ENCODE measurements around the gene JMJD4.

JMJD4 gene

DNA sequence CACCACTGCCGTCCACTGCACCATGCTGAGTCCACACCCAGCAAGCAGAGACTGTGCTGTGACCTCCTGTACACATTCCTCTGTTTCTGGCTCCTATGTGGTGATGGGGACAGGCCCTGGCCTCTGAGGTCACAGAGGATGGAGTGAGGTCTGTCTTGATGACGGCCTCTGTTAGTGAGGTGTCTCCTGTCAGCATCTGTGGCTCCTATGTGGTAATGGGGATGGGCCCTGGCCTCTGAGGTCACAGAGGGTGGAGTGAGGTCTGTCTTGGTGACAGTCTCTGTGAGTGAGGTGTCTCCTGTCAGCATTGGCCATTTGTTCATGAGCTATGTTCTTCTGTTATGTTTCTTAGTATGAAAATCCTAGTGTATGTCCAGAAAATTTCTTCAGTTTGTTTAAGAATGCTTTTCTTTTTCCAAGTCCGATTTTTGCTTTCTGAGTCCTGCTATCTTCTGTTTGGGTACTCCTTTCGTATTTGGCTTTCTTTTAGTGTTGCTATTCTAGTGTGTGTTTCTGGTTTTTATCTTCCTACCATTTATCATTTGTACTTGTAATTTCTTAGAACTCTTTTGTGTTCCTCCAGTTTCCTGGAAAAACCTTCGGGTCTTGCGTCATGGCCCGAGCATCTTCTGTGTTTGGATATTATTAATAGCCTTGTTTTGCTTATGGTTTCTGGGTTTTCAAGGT, 13.5 kb upstream of the JMJD4 start:
- DNase-seq = no peak

DNA sequence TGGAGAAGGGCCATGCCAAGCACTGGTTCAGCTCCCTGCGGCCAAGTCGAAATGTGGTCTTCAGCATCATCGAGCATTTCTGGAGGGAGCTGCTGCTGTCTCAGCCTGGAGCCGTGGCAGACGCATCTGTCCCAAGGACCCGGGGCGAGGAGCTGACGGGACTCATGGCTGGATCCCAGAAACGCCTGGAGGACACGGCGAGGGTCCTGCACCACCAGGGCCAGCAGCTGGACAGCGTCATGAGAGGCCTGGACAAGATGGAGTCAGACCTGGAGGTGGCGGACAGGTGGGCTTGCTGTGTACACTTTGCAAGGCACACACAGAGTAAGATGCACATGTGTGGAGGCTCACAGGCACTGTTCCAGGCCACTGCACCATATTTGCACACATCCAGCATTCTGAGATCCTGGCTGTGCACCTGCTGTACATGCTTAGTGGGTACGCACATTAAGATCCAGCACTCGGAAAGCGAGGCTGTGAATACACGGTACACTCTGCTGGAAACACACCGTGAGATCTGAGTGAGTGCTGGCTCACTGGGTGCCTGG, 12.9 kb upstream of the JMJD4 start:
- DNase-seq = no peak

DNA sequence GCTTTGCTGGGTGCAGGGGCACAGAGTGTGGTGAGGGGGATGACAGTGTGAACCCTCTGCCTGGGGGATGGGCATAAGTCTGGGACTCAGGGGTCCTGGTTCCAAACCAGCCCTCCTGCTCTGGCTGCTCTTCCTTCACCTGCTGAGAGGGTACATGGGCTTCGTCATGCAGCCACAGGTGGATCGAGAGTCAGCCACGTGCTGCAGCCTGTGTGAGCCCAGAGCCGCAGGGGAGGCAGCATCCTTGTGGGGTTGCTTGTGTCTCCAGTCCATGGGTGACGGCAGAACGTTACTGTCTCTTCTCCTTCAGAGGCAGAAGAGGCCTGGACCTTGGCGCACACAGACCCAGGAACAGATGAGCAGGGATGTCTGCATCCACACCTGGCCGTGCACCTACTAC, 12.3 kb upstream of the JMJD4 start:
- no peak for DNase-seq

DNA sequence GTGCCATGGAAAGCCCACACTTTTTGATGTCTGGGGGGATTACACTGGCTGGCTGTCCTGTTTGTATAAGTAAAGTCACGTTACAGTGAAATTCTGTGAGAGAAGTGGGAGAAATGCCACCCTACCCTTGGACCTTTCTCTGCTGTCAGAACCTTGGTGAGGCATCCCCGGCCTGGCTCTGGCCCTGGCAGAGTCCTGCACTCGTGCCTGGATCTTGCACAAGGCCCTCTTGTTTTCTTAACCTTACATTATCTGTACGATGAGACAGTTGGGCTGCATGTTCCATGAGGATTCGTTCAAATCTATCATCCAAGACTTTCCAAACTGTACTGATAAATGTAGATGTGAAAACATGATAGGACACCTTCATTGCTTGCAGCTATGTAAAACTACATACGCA, 11.6 kb upstream of the JMJD4 start:
- no peak for DNase-seq

DNA sequence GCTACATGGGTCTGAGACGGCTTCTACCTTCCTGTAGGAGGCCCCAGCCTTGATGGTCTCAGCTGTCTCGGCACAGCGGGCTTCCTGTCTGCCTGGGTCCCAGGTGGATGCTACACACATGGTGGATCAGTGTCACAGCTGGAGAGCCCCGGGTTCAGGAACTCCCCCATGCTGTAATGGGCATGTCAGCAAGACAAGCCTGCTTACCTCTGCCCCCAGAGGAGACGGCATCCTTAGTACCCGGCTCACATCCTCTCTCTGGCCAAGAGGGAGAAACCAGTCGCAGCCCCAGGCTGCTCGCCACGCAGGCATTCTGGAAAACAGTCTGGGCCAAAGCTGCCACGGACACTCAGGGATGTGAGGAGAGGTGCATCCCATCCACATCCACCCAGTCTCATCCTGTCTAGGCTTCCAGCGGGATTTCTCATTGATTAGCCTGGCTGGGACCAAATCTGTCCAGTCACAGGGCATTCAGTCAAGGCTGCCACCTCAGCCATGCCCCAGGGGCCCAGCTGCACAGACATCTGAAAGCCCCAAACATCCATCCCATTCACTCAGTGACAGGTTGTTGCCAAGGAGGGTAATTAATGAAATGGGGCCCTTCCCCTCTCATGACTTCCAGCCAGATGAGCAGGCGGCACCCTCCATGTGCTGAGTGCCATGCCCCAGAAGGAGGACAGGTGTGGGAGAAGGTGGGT, 10.6 kb upstream of the JMJD4 start:
- peak; percentile 30 for DNase-seq

DNA sequence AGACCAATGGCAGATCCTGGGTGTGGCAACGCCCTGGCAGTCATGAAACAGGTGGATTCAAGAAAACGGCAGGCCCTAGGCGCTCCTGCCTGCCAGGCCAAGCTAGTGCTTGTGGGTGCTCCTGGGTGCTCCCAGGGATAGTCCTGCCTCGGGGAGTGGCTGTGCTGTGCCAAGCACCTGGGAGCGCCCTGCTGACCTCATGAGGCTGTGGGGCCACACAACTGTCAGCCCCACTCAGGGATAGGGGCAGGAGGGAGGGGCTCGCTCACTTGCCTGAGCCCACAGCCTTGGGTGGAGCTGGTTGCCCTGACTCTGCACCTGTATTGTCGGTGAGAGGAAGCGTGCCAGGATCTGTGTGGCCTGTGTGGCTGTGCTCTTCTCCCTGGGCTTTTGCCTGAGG, 9.6 kb upstream of the JMJD4 start:
- no peak for DNase-seq

DNA sequence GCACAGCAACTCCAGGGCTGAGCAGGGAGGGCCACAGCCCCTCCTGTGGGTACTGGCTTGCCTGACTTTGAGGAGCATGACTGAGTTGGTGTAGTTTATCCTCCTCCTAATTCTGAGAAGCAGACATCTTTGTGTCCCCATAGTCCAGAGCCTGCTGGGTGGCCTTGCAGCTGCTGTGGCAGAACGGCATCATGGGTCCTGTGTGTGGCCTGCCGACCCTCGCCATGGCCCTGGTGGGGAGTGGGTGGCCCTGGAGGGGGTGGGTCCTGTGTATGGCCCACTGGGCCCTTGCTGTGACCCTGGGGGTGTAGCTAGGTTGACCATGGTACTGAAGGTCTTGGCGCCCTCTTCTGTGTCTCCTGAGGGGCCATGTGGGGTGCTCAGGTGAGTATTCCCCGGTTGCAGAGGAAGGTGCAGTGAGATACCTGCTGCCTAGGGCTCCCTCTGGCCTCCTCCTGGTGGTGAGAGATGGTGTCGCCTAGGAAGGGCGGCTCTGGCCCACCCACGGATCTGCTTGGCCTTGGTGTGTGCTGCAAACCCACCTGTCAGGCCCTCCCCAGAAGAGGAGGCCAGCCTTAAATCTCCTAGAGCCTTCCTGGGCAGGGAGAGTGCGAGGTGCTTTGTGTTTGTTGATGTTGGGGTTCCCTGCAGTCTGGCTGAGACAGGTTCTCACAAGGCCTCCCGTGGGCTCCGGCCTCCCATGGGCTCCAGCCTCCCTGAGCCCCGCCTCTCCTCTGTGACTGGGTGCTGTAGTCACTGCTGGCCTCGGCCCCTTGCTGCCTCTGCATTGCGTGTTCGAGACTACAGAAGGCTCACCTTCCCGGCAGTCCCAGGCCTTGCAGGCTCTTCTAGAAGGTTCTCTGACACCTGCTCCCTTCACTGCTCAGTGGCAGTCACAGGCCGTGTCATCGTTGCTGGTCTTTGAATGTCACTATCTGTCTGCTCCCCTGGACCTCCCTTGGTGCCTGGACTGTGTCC, 7.9 kb upstream of the JMJD4 start:
- DNase-seq = no peak

DNA sequence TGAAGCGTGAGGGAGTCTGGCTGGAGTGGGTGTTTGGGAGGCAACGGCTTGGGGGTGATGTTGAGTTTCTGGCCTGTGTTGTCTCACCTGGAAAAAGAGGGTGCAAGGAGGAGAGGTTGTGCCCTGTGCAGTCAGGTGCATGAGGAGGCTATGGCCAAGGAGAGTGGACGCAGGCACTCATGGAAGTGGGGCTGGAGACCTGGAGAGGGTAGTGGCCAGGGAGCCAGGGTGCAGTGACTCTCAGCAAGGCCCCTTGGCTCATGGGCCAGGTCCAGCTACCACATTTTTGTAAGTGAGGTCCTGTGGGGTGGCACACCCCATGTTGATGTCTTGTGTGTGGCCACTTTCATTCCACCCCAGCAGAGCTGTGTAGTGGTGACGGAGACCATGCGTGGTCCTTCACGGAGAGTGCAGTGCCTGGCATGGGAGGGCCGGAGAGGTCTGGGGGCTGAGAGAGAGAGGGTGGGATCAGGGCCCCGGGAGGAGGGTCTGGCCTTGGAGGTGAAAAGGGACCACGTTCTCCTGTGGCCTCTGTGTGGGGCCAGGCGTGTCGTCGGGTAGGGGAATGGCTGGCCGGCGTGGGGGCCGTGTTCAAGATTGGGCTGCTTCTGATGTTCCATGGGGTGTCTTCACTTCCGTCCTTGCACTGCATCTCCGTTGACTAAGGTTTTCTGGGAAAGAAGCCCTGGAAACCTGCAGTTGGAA, 6.2 kb upstream of the JMJD4 start:
- no peak for DNase-seq

DNA sequence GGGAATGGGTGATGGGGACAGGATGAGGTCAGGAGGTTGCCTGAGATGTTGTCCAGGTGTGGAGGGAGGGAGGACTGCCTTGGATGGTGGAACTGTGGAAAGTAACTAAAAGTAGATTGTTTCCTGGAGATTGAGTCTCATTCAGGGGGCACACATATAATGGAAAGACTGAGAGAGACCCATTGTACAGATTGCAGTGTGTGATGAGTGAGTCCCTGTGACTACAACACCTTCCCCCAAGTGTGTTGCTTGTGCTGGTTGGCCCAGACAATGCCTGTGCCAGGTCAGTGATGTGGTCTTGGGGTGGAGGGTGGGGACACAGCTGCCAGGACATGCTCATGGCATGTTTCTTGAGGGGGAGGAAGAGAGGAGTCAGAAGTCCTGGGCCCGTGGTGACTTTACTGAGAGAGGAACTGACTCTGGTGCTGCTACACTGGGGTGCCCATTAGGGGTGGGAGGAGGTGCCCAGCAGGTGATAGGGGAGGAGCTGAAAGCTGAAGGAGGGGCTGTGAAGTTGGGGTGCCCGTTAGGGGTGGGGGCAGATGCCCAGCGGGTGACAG, 5.4 kb upstream of the JMJD4 start:
- DNase-seq = no peak

DNA sequence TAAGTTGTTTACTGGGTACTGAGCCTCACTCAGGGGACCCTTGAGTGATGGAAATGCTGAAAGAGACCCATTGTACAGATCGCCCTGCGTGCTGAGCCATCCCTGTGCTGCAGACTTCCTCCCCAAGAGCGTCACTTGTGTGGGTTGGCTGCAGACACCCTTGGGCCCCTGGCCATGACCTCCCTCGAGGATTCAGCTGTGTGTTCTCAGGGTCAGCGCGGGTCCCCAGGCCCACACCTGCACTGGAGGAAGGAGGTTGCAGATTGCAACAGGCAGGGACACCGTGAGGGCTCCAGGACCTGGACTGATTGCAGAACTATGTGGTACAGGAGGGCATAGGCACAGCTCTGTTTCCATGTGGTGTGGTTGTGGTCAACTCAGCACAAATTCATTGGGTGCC, 4.5 kb upstream of the JMJD4 start:
- DNase-seq = no peak

DNA sequence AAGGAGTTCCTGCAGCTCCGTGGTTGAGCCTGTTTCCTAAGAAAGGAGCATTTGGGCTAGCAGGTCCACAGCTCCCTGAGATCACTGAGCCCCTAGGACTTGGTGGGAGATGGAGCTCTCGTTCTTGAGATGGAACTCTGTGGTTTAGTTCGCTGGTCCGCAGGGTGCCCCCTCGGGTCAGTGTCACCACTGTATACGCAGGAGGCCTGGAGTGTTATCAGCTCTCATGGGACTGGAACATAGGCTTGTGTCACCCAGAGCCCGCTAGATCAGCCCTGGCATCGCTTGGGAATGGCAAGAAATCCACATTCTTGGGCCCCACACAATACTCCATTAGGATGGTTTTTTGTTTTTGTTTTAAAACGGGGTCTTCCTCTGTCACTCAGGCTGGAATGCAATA, 3.7 kb upstream of the JMJD4 start:
- no peak for DNase-seq

DNA sequence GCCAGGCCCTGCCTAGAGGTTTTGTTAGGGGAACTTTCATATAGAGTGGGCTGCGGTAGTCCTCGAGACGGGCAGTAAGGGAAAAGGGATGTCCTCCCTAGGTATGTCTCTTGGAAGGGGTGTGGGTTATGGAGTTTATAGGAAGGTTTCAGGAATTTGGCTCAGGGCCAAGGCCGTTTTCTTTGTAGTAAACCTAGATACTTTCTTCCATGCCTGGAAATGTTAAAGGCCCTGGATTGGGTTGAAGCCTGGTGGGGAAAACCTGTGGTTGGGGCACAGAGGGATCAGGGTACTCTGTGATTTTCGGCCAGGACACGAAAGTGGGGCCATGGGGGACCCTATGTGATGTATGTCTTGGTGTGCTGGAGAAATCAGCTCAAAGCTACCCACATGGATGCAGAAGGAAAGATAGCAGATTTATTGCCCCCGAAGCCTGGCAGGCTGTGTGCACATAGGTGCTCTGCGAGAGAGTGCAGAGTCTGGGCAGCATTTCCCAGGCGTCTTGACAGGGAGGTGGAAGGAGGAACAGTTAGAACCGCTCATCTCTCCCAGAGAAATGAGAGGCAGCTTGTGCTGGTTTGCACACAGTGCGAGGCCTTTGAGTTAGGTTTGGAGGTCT, 1.8 kb upstream of the JMJD4 start:
- no peak for DNase-seq

DNA sequence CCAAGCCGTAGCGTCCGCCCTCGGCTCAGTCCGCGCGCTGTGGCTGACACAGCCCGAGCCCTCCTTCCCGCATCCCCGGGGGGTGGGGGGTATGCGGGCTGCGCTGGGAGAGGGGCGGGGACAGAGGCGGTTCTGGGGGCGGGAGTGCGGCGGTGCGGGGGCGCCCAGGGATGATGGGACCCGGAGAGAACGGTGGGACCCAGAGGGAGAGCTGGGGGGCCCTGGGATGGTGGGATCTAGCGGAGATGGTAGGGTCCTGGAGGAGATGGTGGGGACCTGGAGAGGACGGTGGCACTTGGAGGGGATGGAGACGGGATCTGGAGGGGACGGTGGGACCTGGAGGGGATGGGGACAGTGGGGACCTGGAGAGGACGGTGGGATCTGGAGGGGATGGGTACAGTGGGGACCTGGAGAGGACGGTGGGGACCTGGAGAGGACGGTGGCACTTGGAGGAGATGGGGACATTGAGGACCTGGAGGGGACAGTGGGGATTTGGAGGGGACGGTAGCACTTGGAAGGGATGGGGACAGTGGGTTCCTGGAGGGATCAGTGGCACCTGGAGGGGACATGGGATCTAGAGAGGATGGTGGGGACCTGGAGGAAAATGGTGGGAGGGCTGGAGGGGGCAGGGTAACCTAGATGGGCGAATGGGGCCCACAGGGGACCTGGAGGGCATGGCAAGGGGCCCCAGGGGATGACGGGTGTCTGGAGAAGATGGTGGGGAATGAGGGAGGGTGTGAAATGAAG, 610 bp upstream of the JMJD4 start:
- DNase-seq = no peak

DNA sequence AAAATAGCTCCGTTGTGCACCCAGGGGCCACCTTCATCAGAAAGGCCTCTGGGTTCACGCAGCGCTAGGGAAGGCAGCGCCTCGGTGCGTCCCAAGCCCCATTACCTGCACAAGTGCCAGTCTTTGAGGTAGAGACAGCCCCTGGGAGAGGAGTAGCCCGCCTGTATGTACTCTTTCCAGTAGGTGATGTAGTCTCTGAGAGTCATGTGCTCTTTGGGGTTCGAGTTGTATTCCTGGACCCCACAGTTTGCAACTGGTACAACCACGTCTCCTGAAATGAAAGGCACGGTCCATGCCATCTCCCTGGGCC, 601 bp downstream of the JMJD4 start:
- no peak for DNase-seq

DNA sequence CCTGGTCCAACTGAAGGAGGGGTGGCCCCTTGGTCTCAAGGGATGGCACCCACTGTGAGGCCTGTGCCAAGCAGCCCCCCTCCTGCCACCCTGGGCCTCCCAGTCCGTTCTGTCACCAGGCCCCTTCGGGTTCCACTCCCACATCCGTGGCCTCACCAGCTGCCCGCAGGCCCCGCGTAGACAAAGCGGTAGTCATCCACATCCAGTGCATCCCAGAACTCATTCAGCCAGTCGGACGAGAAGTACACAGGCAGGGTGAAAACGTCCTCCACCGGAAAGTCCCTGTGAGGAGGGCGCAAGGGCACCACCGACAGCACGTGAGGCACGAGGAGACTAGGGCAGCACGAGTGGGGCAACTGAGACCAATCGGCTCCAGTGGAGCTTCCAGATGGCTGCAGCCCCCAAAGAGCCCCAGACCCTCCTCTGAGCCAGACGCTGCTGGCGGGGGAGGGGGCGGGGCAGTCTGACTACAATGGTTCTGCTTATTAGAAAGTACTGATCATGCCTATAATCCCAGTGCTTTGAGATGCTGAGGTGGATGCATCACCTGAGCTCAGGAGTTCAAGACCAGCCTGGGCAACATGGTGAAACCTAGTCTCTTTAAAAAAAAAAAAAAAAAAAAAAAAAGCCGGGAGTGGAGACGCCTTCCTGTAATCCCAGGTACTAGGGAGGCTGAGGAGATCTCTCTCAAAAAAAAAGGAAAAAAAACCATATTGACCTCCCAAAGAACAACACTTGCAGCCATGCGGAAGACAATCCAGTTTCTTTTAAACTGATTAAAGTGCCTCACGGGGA, 1.2 kb downstream of the JMJD4 start:
- DNase-seq = no peak

DNA sequence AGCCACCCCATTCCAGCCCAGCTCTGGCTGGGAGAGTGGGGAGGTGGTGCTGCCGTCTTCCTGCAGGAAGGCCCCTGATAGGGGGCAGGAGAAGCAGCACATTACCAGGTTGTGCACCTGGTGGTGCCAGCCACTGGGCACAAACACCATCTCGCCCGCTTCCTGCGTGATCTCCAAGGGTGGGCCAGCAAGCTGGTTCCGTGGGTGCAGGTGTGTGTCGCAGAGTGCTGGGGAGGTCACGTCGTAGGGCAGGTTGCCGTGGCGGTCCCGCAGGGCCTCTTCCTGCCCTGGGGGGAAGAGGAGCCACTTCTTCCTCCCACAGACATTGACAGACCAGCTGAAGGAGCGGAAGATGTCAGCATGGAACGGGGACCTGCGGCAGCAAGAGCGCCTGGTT, 1.8 kb downstream of the JMJD4 start:
- no peak for DNase-seq

DNA sequence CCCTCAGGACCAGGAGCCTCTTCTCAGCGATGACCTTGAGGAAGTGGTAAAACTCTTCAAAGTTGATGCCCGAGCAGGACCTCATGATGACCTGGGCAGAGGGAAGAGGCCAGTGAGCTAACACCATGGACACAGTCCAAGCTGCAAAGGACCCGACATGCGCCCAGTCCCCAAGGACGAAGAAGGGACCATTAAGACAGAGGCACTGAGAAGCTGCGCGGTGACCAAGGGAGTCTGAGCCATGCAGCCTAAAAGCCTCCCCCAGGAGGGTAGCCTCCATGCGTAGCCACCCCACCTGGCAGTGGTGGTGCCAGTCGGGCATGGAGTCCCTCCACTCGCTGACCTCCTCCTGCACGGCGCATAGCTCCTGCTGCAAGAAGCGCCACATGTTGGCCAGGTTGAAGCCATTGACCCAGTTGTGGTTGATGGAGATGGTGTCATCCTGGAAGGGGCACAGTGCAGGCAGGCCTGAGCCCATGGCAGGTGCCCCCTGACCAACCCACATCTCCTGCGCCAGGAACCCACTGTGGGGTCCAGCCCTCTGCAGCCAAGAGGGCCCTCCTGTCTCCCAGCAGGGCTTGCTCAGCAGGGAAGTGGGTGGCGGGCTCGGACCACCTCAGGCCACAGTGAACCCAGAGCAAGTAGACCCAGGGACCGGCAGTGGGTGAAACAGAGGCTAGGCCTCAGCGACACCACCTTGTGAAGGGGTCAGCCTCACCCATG, 2.4 kb downstream of the JMJD4 start:
- no peak for DNase-seq

DNA sequence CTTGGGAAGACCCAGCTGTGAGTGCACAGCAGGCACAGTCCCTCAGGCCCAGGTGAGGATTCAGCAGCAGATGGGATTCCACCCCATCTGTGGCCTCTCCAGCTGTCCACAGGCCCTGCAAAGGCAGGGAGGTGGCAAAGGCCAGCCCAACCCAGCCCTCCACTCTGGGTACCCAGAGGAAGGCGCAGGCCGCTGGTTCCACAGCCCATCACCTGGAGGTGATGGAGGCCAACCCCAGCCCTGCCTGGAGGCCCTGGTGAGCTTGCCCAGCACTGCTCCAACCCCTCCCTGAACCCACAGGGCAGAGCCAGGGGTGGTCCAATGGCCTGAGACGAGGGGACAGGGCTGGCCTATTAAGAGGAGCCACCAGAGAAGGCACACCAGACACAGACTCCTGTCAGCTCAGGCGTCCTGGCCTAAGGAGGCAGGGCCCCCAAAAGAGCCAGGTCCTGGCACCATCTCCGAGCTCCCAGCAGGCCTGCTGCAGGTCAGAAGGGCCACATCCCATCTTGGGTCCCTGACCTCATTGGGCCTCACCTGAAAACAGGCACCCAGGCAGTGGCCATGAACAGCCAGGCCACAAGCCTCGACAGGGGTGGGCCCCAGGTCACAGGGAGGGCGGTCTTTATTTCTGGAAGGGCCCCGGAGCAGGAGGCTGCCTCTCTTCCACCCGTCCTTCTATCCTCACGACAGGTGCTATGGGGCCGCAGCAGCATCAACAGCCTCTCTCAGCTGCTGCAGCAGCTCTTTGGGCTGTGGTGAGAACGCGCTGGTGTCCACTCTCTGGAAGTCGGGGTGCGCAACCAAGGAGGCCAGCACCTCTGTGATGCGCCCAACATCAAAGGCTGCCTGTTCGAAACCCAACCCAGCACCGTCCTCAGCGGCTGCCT, 3.2 kb downstream of the JMJD4 start:
- DNase-seq = no peak

DNA sequence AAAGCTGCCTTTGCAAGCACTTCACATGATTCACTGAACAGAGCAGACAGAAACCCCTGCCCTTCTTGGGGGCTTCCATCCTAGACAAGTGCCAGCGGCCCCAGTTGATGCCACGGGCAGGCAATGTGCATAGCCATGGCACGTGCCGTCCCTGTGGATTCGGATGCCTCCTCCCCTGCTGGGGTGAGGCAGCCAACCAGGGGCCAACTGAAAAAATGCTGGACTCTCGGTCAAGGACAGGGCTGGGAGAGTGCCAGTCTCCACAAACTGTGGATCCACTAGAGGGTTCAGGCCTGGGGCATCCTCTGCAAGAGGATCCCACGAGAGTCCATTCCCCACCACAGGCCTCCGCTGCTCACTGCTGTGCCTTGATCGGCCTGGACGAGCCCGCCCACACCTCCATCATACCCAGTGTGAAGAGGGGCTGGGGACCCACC, 3.8 kb downstream of the JMJD4 start:
- DNase-seq = no peak
